ENCODE data around the gene DMAP1. TPM values are rescaled to one million over a fixed set of nuclear protein-coding genes. Genes with fewer than 3 reads are reported as not detected.

The DMAP1 gene
- 42.0 TPM for total RNA-seq

DNA sequence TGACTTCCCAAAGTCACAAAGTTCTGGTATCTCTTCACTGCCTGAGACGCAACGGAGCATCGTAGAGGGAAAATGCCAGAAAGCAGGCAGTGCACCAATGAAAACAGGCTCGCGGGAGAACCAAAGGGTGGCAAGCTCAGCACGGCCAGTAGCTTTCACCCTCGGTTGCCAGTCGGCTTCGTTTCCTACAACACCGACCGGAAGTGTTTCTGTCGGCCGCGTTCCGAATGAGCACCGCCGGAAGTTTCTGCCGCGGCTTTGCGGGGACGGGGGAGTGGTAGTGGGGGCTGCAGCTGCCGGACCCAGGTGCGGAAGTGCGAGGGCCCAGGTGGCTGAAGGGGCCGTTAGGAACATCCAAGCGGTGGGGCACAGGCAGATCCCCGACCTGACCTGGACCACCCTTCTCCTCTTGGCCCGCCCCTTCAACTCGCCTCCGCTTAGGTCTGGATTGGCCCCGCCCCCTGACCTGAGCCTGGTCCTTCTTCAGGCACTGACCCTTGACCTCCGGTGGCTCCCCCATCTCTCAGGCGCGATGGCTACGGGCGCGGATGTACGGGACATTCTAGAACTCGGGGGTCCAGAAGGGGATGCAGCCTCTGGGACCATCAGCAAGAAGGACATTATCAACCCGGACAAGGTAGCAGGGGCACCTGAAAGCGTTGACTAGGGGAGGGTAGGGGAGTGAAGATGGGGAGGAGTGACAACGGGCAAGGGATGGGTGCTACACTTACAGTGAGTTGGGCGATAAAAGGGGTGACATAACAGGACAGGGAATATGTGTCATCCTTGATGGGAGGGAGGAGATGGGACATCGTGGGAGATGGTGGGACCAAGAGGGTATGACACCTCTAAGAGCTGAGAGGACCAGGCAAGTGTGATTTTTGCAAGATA is at the start of gene DMAP1:
TSS of gene DMAP1 (plus strand) at position 250 of the 891 bp plus-strand sequence. CDS start at position 533, 283 bp downstream.

Small RNA genes within 50 kb of the gene (small RNA-seq; reads per million reads assigned to genes)
- gene AL035417.1 = not detected

Other genes starting within 250 kb of the DMAP1 start
- 14.3 TPM for gene DPH2, start 243.5 kb upstream of the DMAP1 start, total RNA-seq
- 244 TPM for gene ATP6V0B, start 238.5 kb upstream of the DMAP1 start, total RNA-seq
- 96.0 TPM for gene B4GALT2, start 234.3 kb upstream of the DMAP1 start, total RNA-seq
- 6.2 TPM for gene CCDC24, start 221.9 kb upstream of the DMAP1 start, total RNA-seq
- gene SLC6A9, start 182.0 kb upstream of the DMAP1 start, total RNA-seq = 18.0 TPM
- gene KLF17, start 94.7 kb upstream of the DMAP1 start, total RNA-seq = 0.46 TPM
- gene KLF18, start 71.8 kb upstream of the DMAP1 start, total RNA-seq = not detected
- 94.3 TPM for gene ERI3, start 141.8 kb downstream of the DMAP1 start, total RNA-seq
- gene RNF220, start 191.8 kb downstream of the DMAP1 start, total RNA-seq = 66.7 TPM